HG02588 (cell line): ENCODE results near the gene RIC8B.

ENCODE experiments used
- ATAC-seq: cut with Tn5 transposase; IDR thresholded peaks from one replicate; pipeline ENCODE4 v1.9.1; 2021; ENCODE audit warnings: mild to moderate bottlenecking, moderate library complexity; ENCODE audit not compliant: unreplicated experiment

RIC8B gene

DNA sequence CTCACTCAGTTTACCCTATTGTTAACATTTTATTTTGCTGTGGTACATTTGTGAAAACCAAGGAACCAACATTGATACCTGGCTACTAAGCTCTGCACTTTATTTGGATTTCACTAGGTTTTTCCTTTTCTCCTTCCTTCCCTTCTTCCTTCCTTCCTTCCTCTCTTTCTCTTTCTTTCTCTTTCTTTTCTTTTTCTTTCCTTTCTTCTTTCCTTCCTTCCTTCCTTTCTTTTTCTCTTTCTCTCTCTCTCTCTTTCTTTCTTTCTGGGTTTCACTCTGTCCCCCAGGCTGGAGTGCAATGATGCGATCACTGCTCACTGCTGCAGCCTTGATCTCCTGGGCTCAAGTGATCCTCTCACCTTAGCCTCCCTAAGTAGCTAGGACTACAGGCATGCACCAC, 152.2 kb downstream of the RIC8B start:
- ATAC-seq, result no peak

DNA sequence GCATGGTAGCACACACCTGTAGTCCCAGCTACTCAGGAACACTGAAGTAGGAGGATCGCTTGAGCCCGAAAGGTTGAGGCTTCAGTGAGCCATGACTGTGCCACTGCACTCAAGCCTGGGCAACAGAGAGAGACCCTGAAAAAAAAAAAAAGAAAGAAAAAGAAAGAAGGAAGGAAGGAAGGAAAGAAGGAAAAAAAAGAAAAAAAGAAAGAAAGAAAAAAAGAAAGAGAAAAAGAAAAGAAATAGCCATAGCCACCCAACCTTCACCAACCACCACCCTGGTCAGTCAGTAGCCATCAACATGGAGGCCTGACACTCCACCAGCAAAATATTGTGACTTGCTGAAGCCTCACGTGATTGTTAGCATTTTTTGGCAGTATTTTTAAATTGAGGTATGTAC, 159.8 kb downstream of the RIC8B start:
- ATAC-seq, result no peak
